Measurements from ENCODE around the gene ACSL4.
"Not testable (repeated sequence)": the region's sequence is repeated elsewhere in the genome, so short reads cannot be mapped to it uniquely, and the experiment has no call there.

The ACSL4 gene

DNA sequence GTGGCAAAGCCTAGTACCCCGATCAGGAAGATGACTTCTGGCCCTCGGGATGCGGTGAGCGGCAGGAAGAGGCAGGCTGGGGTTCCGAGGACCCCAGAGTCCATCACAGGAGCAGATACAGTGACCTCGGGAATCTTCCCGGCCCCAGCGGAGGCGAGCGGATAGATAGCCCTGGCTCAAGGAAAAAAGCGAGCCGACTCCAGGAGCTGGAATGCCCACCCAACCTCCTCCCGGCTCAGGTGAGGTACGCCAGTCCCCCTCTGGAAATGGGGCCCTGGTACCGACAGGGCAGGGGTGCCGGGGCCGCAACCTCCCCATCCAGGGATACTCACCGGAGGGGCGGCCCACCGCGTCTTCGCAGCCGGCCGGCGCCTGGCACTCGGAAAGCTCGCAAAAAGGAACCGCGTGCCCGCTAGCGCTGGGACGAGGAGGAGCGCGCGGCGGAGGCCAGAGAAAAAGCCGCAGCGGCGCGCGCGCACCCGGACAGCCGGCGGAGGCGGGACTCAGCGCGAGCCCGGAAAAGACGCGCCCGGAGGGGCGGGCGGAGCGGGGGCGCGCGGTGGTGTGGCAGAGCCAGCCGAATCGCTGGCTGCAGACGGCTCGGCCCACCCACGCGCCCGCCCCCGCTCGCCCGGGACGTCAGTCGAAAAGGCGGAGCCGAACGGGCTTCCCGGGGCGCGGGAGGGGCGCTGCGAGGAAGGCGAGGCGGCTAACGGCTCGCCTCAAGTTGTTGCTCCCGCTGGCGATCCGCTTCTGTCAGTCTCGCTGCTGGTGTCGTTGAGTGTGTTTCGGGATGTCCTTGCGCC is at the start of gene ACSL4:
Gene ACSL4 (minus strand): TSS at position 451 of the 806 bp plus-strand sequence. CDS start 49,894 bp downstream, outside the sequence.
- H3K4me3 ChIP-seq (ENCODE audit: low read depth, low read length): peak within 1 kb of the TSS; percentile 80
- DNase-seq (ENCODE audit: low read depth): peak; percentile 56

DNA sequence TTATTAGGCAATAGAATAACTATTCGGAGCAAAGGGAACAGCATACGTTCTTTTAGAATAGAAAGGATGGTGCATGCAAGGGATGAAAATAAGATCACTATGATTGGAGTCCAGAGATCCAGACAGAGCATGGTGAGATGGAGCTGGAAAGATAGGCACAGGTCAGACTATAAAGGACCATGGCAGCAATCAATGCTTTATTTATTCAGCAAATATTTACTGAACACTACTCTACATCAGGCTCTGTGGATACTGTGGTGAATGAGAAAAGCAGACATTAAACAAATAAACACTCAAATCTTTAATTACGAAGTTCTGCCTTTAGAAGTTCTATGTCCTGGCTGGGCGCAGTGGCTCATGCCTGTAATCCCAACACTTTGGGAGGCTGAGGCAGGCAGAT is 44.7 kb upstream of the ACSL4 start:
- no peak for DNase-seq (ENCODE audit: low read depth)
- H3K4me3 ChIP-seq (ENCODE audit: low read depth, low read length): no peak overlapping the region

DNA sequence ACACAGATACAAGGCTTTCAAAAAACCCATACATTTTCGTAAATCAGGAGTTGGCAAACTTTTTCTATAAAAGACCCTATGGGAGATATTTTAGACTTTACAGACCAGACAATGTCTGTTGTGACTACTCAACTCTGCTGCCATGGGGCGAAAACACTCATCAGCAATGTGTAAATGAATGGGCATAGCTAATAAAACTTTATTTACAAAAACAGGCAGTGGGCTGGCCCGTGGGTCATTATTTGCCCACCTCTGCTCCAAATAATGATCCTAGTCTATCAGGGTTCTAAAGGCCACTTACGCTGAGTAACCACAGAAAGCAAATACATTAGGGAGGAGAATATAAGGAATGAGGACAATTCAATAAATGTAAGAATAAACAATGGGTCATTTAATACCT is 43.9 kb upstream of the ACSL4 start:
- no peak overlapping the region for H3K4me3 ChIP-seq (ENCODE audit: low read depth, low read length)
- no peak for DNase-seq (ENCODE audit: low read depth)

DNA sequence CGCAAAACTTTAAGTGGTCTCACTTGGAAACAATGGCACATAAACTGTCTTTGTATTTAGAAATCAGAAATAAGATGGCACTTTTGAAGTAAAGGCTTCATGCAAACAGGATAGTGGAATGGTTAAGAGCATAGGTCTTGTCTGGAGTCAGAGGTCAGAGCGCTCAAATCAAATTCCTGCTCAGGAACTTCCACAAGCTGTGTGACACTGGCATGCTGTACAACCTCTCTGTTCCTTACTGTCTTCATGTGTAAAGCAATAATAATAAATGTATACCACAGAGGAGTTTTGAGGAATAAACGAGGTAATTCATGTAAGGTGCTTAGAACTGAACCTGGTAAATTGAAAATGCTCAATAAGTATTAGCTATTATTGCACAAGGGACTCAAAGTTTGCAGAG is 43.4 kb upstream of the ACSL4 start:
- no peak overlapping the region for H3K4me3 ChIP-seq (ENCODE audit: low read depth, low read length)
- DNase-seq (ENCODE audit: low read depth): no peak

DNA sequence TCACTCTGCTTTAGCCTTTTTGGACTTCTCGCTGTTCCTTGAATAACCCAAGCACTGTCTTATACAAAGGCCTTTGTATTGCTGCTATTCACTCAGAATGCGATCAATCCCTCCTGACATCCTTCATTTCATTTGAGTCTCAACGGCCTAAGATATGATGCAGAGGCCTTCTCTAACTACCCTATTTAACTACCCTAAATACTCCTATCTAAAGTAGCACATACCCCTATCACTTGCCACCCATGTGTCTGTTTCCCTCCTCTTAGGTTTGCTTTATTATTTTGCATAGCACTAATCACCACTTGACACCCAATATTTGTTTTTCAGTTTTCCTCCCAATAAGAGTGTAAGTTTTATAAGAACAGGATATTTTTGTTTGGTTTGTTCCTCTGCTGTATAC is 42.3 kb upstream of the ACSL4 start:
- H3K4me3 ChIP-seq (ENCODE audit: low read depth, low read length): no peak overlapping the region
- no peak for DNase-seq (ENCODE audit: low read depth)

DNA sequence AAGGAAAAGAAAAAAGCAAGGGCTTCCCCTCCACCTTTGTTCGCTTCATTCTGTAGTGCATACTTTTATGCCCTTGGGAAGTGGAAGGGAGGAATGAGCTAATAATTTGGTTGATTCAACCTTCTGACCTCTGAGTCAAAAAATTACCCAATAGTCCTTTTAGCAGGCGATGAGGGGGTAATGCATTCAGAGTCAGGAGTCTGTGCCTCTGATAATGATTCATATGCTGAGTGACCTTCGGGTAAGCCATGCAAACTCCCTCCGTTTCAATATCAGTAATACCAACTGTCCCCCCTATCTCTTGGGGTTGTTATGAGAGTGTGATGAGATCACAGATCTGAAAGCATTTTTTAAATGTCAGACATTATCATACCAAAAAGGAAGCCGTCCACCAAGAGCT is 41.6 kb upstream of the ACSL4 start:
- no peak overlapping the region for H3K4me3 ChIP-seq (ENCODE audit: low read depth, low read length)
- peak; percentile 50 for DNase-seq (ENCODE audit: low read depth)

DNA sequence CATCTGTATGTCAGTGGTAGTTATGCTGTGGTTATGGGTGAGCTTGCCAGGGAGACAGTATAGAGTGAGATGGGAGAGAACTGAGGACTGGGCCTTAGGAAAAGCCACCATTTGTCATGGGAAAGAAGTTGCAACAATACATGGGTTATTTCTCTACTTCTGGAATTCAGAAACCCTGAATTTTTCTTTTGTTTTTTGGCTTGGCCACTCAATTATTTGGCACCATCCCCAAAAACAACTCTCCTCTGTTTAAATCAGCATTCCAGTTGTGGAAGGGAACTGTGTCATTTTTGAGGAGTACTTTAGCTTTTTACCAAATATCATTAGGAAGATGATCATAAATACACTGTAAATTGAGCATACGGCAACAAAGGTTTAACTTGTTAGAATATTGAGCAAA is 41.1 kb upstream of the ACSL4 start:
- DNase-seq (ENCODE audit: low read depth): no peak

DNA sequence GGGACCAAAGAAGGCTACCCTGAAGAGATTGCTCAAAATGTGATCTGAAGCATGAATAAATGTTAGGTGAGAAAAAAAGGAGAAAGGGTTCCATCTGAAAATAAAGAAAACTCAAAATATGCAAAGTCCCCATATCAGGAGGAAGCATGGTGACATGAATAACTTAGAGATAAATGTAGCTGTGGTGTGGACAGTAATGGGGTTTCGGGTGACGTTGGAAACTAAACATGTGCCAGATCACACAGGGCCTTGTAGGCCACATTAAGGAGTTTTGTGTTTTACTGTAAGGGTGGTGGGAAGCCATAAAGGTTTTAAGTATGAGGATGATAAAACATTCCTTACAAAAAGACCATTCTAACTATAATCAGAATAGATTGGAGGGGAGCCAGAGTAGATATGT is 40.3 kb upstream of the ACSL4 start:
- DNase-seq (ENCODE audit: low read depth): no peak
- no peak overlapping the region for H3K4me3 ChIP-seq (ENCODE audit: low read depth, low read length)

More for the DNA sequence above, 41.1 kb upstream of the ACSL4 start:
- H3K4me3 ChIP-seq (ENCODE audit: low read depth, low read length): no peak overlapping the region

DNA sequence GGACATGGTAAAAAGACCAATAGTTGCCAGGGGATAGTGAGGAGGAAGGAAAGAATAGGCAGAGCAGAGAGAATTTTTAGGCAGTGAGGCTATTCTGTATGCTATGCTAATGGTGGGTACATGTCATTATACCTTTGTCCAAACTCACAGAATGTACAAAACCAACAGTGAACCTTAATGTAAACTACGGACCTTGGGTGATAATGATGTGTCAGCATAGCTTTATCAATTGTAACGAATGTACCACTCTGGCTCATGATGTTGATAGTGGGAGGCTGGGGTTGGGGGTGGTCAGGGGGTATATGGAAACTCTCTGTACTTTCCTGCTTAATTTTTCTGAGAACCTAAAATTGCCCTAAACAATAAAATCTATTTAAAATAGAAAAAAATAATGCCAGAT is 37.7 kb upstream of the ACSL4 start:
- no peak for DNase-seq (ENCODE audit: low read depth)
- H3K4me3 ChIP-seq (ENCODE audit: low read depth, low read length): no peak overlapping the region

DNA sequence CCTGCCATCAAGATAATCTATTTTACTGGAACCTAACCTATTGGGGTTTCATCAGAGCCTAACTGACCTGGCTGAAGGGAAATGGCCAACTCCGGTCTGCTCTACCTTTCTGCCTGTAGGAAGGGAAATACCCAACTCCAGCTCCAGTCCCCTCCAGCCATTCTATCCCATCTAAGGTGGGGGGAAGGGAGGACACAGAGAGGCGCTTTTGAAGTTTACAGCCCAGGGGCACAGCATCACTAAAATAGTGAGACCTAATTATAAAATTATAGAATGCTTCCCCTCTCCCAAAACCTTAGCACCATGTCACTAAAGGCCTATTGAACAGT is 27.8 kb upstream of the ACSL4 start:
- no peak for DNase-seq (ENCODE audit: low read depth)
- H3K4me3 ChIP-seq (ENCODE audit: low read depth, low read length): no peak overlapping the region

DNA sequence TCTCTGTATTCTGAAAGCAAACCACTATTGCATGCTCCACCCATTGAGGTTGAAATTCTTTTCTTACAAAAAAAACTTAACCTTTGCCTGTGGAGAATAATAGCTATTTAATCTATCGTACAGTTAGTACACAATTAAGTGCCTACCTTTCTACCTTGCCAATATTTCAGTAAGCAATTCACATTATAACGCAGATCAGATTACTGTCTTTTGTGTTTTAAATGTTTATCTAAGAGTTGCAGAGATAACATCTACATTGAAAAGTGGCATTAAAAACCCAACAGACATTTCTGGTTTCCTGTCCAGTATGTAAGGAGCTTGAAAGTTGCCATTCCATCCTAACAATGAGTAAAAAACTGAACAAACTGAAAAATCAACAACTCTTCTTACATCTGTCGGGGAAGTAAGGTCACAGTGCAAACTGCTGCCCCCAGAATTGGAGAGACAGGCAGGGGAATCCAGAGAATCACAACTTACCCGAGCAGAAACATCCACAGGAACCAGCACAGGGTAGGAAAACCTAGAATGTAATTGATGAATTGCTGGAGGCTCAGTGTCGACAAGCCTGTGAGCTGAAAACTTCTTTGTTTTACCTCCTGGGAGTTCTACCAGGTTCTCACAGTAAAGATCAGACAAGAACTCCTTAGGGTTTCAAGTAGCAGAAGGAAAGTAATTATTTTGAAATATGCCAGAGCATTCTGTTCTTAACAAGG is 27.3 kb upstream of the ACSL4 start:
- DNase-seq (ENCODE audit: low read depth): peak; percentile 34
- no peak overlapping the region for H3K4me3 ChIP-seq (ENCODE audit: low read depth, low read length)

DNA sequence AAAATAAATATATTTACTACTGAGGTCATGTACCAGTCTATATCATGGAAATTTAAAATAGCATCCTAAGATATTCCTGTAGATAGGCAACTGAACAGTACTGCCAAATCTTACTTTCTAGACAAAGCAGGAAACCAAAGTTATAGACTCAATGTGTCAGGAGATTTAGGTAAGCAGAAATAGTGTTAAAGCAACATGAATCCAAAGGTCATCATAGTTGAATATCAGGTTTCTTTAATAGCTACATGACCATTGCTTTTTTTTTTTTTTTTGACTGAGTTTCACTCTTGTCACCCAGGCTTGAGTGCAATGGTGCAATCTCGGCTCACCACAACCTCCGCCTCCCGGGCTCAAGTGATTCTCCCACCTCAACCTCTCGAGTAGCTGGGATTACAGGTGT is 20.2 kb upstream of the ACSL4 start:
- DNase-seq (ENCODE audit: low read depth): no peak
- no peak overlapping the region for H3K4me3 ChIP-seq (ENCODE audit: low read depth, low read length)

DNA sequence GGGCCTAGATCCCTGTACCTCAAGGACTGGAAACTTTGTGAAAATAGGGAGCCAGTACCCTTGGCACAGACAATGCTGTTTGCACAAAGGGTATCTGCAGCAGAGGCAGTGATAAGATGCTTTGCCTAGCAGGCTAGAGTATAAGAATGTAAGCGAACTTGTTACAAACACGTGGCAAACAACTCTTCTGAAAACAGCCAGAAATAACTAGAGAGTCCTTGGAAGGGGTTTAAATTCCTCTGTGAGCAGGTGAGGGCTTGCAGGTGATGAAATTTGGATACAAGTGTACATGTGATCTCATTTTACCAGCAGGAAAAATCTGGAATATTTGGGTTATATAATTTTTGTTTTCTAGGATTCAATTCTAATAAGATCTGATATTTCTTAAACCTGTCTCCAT is 18.6 kb upstream of the ACSL4 start:
- H3K4me3 ChIP-seq (ENCODE audit: low read depth, low read length): no peak overlapping the region
- DNase-seq (ENCODE audit: low read depth): no peak

DNA sequence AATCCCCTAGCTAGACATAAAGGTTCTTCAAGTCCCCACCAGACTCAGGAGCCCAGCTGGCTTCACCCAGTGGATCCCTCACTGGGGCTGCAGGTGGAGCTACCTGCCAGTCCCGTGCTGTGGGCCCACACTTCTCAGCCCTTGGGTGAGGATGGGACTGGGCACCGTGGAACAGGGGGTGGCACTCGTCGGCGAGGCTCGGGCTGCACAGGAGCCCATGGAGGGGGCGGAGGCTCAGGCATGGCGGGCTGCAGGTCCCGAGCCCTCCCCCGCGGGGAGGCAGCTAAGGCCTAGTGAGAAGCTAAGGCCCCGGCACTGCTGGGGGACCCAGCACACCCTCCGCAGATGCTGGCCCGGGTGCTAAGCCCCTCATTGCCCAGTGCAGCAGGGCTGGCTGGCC is 16.1 kb upstream of the ACSL4 start:
- no peak overlapping the region for H3K4me3 ChIP-seq (ENCODE audit: low read depth, low read length)
- DNase-seq (ENCODE audit: low read depth): no peak

DNA sequence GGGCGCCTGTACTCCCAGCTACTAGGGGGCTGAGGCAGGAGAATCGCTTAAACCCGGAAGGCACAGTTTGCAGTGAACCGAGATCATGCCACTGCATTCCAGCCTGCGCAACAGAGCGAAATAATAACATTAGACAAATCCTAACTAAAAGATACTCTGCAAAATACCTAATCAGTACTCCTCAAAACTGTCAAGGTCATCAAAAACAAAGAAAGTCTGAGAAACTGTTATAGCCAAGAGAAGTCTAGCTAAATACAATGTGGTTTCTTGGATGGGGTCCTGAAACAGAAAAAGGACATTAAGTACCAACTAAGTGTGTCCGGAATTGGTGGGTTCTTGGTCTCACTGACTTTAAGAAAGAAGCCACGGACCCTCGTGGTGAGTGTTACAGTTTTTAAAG is 14.6 kb upstream of the ACSL4 start:
- H3K4me3 ChIP-seq (ENCODE audit: low read depth, low read length): no peak overlapping the region
- no peak for DNase-seq (ENCODE audit: low read depth)

DNA sequence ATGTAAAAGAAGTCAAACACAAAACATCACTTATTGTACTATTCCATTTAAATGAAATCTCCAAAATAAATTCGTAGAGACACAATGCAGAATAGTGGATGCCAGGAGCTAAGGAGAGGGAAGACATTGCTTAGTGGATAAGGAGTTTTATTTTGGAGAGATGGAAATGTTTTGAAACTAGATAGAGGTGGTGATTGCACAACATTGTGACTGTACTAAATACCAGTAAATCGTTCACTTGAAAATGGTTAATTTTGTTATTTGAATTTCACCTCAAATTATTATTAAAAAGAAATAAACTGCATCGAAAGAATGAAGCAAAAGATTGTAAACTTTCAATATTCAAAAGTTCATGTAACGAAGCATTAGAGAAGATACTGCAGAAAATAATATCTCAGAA is 9.7 kb upstream of the ACSL4 start:
- no peak overlapping the region for H3K4me3 ChIP-seq (ENCODE audit: low read depth, low read length)
- DNase-seq (ENCODE audit: low read depth): no peak

DNA sequence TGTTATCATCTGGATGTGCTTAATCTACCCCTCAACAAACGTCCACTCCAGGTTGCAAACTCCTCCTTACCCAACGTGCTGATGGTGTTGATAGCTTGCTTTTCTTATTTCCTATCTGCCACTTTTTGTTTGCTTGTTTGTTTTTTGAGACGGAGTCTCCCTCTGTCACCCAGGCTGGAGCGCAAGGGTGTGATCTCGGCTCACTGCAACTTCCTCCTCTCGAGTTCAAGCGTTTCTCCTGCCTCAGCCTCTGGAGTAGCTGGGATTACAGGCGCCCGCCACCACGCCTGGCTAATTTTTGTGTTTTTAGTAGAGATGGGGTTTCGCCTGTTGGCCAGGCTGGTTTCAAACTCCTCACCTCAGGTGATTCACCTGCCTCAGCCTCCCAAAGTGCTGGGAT is 7.8 kb upstream of the ACSL4 start:
- not testable (repeated sequence) for DNase-seq (ENCODE audit: low read depth); H3K4me3 ChIP-seq (ENCODE audit: low read depth, low read length)

DNA sequence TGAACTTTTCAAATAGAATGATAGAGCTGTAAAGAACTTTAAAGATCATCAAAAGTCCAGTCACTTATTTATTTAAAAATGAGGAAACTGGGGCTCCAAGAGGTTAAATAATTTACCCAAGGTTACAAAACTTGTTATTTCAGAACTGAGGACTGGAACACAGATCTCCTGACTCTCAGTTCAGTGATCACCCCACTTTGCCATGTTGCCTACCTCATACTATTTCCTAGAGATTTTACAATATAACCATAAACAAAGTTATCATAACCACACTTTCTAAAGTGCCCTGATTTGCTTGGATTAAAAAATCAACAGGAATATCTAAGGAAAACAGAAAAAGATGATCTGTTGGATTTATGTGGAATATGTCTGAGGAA is 7.4 kb upstream of the ACSL4 start:
- no peak for DNase-seq (ENCODE audit: low read depth)
- H3K4me3 ChIP-seq (ENCODE audit: low read depth, low read length): no peak overlapping the region

DNA sequence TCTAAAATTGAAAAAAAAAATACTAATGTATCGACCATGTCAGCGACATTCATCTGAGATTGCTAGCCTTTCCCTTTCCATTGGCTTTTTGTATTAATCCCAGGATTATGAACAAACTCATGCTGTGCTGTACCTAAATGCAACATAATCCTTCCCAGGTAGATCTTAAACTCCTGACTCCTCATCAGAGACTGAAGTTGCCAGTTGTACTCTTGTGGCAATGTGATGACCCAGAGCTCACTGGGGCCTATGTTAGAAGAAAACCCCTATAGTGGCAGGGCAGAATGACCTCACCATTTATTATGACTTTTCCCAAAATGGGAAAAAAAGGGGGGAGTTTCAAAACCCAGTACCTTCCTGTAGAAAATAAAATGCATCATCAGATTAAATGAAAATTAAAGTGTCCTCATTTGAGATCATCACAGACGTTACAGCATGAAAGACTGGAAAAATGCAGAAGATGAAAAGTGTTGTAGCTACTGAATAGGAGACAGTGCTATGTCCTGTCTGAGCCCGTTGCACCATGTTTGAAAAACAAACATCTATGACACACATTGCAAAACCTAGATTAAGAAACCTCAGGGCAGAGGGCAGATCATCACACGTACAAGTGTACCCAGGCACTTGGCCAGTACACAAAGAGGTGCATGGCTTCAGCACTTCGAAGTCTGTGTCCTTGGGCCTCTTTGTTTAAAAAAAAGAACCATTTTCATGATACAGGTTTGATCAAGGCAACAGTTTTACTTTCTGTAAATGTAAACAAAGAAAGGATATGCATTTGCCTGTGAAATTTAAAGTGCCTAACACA is 6.8 kb upstream of the ACSL4 start:
- H3K4me3 ChIP-seq (ENCODE audit: low read depth, low read length): no peak overlapping the region
- DNase-seq (ENCODE audit: low read depth): peak; percentile 47

DNA sequence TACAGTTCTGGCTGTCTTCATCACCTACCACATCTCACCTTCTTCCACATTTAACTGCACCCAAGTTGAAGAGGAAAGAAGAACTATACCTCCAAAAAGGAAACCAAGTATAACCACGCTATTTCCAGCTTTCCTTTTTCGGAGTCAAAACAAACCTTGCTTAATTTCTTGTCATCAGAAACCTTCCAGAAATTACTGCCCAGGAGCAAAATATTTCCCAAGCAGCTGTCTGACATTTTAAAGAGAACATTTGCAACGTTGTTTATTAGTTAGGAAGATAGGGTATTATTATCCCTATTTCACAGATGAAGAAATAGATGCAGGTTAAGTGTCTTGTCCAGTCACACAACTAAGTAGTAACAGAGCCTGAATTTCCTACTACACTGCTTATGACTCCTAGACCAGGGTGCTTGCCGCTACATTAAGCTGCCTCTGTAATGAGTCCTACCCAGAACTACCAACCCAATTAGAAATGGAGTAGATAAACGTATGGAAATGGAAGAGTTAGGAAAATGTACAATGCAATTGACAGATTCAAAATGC is 2.2 kb upstream of the ACSL4 start:
- H3K4me3 ChIP-seq (ENCODE audit: low read depth, low read length): no peak overlapping the region
- no peak for DNase-seq (ENCODE audit: low read depth)
